GM19324 (cell line): ENCODE results near the gene ADARB1.

ENCODE experiments used
- ATAC-seq: cut with Tn5 transposase; IDR thresholded peaks from one replicate; pipeline ENCODE4 v1.9.1; 2021; ENCODE audit warnings: mild to moderate bottlenecking, moderate library complexity; ENCODE audit not compliant: unreplicated experiment, low FRiP score

ADARB1 gene

DNA sequence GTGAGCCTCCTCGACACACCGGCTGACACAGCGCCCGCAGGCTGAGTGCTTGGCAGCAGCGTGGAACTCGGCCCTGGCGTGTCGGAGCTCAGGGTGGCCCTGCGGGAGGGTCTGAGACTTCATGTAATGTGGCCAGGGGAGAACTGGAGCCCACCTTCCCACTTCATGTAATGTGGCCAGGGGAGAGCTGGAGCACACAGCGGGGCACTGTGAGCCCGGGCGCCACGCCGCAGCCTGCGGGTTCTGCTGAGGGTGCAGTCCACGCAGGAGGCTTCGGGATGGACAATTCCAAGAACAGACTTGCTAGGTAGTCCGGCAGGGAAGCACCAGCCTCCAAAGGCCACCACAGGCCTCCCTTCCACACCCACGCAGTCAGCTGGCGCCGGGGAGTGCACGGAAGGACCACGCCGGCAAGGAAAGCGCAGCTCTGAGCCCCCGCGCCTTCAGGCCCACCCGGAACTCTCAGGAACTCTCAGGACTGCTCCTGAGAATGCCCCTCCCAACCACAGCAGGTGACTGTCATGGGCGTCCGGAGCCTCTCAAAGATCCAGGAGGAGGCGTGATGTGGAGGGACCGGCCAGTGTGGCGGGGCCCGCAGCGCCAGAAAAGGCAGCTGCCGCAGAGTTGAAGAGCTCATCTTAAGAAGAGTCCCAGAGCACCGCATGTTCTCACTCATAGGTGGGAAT is 19.3 kb upstream of the ADARB1 start:
- ATAC-seq, result no peak

DNA sequence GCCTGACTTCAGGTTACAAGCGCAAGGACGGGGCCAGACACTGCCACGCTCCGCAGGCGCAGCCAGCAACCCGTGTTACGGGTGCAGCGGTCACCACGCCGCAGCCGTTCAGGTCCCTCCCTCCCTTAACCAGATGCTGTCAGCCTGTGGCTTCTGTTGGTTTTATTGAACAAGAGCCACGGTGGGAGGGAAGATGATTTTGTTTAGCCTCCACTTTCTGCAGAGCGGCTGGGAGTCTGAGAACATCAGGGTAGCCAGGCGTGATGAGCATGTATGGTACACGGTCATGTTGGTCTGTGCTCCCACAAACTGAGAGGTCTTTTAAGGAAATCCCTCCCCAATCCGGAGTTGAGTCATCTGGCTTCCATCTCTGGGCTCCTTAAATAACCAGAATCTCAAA is 18.5 kb upstream of the ADARB1 start:
- ATAC-seq, result no peak

DNA sequence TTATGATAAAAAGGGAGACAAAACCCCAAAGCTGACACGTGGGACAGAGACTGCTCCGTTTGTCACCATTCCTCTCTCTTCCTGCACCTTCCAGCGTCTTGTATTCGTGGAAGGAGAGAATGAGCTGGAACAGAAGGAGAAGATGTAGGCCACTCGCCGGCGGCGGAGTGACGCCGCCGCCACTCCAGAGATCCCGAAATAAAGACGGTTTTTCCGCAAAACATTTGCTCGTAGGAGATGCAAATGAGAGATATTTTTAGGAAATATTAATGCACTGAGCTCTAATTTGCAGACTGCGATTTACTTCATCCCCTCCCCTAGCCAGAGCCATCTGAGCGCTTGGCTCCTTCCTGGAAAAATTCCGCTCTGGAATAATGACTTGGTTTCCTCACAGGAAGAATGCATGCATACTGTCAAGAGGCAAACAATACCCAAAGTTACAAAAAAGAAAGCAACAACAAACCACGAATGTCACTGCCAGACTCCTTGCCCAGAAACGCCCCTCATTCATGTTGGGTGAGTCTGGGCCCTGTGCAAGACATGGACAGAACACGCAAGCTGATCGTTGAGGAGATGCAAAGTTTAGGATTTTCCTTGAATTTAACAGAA is 18.0 kb upstream of the ADARB1 start:
- no peak for ATAC-seq

DNA sequence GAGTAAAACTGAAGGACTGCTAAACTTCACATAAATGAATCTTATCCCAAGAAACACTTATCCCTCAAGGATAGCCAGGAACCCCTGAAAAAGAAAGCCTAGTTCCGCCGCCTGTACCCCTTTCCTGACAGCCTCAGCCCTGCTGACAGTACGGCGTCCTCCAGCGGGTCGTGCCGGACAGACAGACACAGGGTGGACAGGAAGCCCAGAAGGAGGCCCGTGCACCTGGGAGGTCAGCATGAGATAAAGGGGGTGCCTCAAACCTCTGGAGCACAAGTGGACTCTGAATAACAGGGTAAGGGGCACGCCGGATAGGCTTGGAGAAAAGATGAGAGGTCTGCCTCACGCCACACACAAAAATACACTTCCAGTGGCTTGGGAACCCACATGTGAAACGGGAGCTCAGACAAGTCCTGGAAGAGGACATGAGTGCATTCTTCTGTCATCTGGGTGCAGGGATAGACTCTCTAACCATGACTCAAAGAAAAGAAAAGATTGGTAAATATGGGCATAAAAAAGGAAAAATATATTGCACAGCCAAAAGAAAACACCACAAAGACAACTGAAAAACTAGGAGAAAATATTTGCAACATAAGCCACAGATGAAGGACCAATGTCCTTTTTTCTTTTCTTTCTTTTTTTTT is 17.3 kb upstream of the ADARB1 start:
- no peak for ATAC-seq

DNA sequence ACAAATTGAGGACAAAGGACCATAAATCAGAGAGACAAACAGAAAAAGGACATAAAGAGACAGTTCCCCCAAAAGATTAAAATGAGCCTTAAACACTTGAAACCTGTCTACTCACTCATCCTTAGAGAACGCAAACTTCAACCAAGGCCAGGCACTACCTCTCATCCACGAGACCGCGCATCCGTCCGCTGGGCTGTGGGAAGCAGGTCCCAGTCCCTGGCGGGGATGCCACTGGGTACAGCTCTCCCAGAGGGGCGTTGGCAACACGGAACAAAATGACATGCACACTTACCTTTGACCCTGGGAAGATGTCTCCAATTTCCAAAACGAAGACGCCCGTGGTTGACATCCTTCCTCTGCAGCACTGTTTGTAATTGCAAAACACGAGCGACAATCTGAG is 16.5 kb upstream of the ADARB1 start:
- no peak for ATAC-seq

DNA sequence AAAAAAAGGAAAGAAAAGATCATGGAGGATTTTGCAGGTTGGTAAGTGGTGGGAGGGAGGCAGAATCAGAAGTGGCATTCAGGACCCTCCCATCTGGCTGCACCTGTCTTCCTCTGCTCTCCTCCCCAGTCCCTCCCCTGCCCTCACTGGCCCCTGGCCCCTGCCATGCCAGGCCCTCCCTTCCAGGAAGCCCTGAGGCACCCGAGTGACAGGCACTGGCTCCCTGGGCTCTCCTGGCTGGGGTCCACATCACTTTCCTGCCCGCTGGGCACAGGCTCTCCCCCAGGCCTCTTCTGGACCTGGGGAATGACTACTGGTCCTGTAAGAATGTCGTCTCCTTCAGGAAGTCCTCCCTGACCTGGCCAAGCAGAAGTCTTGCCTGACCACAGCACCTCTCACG is 15.3 kb upstream of the ADARB1 start:
- ATAC-seq, result no peak

DNA sequence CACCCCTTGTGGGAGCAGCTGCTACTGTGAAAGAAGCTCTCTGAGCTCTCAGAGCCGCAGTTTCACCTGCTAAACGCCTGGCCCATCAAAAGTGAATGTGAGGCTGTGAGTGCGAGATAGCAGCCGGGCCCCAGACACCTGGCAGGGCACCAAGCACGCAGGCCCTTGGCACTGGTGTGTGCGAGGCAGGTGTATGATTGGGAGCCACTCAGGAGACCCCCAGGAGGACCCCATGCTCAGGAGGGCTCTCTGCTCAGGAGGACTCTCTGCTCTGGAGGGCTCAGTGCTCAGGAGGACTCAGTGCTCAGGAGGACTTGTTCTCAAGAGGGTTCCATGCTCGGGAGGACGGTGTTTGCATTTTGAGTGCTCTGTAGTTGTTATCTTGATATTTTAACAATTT is 14.3 kb upstream of the ADARB1 start:
- ATAC-seq, result no peak

DNA sequence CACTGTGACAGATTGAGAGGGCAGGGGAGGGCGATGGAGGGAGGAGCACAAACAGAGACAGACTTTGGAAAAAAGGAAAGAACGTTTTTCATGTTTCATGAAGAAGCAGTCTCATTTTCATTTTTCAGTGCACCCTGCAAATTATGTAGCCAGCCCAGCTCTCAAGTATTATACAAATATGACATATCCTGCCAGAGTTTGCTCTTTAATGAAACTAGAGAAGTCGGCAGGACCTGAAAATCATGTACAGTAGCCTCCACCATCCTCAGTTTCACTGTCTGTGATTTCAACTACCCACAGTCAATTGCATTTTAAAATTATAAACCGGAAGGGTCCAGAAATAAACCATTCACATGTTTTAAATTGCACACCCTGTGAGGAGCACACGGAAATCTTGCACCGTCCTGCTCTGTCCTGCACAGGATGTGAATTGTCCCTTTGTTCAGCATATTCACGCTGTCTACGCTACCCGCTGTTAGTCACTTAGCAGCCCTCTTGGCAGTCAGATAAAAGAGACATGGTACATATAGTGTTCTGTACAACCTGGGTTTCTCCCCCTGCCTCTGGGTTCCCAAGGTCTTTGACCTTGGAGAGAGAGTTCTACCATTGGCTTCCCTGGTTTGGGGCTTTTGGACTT is 13.6 kb upstream of the ADARB1 start:
- no peak for ATAC-seq

DNA sequence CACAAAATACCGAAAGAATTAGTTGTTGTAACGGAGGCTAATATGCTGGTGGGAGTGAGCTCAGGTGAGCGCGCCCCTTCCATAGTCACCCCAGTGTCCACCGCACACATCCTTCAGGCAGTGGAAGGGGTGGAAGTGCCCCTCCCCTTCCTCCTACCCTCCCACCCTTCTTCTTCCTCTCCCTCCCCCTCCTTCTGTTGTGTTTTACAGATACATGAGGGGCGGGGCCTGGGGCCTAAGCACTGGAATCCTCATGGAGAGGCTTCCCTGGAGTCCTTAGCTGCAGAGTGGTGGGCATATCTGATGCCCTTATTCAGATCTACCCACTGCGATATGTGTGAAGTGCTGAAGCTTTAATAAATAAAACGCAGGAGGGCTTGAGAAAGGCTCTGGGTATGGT is 10.3 kb upstream of the ADARB1 start:
- ATAC-seq, result no peak

DNA sequence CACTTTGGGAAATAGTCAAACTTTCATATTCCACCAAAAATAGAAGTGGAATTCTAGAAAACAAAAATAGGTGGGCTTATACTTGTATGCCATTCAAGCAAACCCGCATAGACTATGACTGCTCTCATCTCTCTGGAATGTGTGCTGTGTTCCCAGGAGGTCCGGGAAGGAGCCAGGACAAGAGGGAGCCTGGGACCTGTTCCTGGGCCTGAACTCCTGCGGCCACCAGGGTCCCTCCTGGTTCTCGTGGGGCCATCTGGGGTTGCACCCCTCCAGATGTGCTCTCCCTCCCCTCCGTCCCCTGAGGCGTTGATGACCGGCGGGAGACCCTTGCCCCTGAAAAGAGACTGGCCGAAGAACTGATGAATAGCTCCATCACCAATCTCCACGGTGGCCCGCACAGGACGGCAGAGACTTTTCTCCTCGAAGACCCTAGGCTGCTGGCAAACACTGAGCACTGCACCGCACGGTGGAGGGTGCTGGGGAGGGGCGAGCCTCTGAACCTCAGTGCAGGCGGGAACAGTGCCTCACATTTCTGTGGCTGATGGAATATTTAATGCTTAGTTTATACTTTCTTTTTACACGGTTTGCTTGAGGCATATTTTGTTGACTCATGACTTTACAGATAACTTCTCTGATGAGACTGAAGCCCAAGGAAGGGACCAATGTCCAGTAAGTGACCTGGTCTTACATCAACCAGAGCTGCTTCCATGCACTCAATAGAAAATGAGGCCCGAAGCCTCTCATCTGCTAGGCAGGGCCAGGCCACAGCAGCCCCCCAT is 9.6 kb upstream of the ADARB1 start:
- ATAC-seq, result no peak

DNA sequence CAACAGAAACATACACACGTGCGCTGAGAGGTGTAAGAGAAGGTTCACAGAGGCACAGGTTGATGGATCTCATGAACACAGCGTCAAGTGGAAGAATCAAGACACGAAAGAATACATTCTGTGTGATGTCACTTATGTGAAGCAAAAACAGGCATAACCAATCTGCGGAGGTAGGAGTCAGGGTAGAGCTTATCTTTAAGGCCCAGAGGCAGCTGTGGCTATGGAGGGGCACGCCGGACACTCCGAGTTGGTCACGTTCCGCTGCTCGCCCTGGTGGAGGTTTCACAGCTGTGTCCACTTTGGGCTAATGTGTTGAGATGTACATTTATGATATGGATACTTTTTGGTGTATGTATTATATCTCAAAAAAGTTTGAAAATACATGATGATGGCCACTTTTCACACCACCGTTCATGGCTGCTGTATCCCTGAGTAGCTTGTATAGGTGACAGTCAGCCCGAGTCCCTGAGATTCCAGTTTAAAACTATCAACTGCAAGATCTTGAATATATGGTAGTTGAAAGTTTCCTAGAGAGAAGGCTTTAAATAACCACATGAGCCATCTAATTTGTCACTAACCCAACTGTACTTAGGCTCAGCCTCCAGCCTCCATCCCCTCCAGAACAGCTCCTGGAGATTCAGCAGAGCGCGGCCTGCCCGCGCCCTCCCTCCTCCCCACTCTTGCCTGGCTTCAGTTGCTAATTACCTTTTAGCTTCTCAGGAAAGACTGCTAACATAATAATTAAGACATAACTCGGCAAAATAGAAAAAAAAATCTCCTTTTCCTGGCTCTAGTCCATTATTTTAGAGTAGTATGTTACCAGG is 6.7 kb upstream of the ADARB1 start:
- ATAC-seq, result no peak

DNA sequence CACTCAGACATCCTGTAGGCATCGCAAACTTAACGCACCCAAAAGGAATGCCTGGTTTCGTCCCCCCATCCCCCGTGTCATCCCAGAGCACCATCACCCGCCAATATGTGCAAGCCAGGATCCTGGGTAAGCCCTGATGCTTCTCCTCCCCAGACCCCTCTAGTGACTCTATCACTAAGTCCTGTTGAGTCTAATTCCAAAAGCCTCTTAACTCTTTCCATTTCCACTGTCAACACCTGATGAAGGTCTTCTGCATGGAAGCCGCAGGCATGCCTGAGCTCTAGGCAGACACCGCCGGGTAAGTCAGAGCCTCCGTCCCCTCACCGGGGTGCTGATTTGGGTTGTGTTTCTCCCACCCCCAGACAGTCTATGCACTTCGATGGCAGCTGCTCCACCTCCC is 5.3 kb upstream of the ADARB1 start:
- no peak for ATAC-seq

DNA sequence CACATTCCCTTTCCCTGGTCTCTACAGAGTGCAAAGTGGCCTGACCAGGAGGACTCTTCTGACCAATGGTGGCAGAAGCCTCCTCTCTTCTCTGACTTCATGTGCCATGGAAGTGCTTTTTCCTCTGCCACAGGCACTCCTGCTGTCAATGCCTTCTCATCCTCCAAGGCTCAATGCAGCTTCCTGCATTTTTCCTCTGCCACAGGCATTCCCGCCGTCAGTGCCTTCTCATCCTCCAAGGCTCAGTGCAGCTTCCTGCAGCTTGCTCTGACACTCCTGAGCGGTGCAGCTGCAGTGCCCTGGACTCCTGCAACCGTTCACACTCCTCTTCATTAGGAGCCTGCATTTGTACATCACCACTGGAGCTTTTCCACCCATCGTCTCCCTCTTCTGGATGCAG is 4.7 kb upstream of the ADARB1 start:
- ATAC-seq, result no peak

DNA sequence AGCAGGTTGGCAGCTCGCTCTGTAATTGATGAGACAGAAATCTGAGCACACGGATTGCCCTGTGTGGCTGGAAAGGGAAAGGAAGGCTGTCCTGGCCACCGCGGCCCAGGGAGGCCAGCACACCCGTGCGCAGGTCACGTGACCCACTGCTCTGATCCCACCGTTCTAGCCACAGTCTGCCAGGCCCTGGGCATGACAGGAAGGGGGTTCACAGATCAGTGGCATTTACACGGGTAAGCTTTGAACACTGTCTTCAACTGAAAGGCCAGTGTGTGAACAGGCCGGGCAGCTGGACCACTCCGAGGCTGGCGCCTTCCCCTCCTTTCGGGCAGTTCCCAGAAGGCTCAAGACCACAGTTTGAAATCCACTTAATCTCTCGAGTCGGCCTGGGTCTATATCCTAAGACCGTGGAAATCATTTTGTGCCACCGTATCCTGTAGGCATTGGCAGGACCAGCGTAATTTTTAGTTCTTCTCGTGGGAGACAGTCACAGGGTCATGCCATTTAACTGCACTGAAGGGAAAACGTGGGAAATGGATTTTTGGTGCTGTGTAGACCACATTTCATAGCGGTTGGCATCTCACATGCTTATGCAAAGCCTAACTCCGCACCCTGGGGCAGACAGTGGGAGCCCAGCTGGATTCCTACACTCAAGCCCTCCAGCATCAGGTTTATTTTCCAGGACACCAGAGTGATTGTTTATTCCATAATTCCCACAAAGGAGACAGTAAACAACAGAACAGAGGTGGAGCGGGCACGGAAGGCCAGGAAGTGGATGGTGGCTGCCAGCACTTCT is 3.1 kb upstream of the ADARB1 start:
- ATAC-seq, result no peak

DNA sequence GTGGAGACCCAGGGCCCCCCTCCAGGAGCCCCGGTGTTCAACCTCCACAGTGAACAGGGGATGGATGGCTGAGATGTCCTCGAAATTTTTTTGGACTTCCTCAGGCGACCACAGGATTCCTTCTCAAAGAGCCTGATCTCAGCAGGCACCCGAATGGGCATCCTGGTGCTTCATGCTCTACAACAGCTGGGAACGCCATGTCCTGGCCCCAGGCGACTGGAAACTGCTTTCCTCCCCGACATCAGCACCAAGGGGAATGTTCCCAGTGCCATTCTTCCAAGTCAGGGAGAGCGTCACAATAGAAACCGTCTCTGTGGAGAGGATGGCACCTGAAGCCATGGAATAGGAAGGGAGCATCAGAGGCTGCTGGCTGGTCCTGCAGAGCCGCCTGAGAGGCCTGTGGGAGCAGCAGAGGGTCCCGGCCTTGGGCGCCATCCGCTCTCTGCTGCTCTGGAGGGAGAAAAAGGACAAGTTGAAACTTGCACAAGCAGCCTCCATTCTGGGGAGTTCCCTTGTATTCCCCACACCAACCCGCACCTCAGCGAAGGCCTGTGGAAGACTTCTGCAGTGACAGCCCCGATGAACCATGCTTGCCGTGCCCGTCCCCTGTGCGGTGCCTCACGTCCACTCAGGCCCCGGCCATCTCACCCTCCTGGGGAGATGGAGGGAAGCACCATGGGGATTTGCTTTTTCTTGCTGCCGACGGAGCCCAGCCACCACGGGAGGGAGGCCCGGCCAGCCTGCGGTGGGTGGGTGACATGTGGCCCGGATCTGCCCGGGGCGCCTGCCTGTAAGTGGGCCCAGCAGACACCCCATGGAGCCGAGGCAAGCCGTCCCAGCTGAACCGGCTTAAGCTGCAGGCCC is 2.3 kb upstream of the ADARB1 start:
- no peak for ATAC-seq

DNA sequence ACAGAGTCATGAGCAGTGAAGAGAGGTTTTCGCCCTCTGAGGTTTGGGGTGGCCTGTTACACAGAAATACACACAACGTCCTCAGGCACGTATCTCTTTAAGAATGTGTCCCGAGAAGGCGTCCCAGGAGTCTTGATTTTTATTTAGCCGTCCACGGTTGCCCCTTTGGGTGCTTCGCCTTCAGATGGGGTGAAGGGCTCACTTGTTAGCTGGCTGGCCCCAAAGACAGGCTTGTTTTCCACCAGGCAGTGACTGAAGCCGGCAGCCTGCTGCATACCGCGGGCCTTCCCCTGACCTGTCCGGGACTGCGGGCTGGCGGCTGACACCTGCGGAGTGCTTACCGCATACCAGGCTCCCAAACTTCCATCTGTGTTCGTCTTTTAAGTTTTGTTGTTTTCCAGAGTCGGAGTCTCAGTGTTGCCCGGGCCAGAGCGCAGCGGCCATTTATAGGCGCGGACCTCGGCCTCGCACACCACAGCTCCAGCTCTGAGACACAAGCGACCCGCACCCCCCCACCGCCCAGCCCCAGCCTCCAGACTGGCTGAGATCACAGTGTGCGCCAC is 1.6 kb upstream of the ADARB1 start:
- ATAC-seq, result no peak

DNA sequence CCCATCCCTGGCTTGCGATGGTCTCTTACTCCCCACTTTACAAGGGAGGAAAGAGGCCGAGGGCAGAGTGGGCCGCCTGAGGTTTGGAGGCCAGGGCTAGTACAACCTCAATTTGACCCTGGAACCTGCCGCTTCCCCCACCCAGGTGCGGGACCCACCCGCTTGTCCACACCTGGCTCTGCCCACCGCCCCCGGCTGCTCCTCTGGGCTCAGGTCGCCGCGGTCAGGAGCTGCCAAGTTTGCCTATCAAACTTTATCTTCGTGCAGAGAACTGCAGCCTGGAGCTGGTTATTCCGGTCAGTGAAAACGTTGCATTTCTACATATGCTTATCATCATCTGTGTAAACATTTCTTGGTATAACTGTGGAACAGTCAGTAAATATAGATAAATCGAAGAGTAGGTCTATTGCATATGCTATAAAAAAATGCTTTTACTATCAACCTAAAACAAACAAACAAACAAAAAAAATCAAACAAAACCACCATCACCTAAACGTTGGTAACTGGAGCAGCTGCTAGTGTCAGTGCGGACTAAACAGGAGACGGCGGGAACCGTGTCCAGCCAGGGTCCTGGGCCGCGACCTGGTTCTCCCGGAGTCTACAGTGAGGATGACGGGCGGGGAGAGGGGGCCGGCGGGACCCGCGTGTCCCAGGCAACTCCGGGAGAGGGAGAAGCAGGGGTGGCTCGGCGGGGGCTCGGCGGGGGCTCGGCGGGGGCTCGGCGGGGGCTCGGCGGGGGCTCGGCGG is 906 bp upstream of the ADARB1 start:
- no peak for ATAC-seq
